ENCODE results near the gene LMO7. TPM values are rescaled to one million over a fixed set of nuclear protein-coding genes. Genes with fewer than 3 reads are reported as not detected.

LMO7 gene
- total RNA-seq, result 10 to 100 TPM; 22.0 to 23.4 TPM

DNA sequence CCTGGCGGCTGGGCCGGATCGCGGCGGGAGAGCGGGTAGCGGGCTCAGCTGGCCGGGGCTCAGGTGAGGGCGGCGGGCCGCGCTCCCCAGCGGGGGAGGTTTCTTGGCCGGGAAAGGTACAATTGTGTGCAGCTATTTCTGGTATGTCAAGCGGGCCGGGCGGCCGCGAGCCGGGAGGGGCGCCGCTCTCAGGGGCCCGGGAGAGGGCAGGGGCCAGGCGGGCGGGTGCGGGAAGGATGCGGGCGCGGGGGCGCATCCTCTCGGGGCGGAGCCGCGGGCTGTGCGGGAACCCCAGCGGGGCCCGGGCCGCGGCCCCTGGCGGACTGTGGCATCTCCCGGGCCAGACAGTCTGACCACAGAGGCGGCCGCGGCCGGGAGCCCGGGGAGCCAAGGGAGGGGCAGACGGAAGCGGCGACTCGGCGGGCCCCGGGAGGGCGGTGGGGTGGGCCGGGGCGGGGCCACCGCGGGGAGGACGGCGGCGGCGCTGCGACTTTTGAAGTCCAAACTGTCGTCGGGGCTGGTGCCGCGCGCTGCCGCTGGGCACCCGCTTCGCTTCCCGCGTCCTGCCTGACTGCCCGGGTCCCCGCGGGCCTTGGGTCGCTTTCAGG lies at the start of gene LMO7:
Gene LMO7, plus strand, starts transcription at position 503 of the 608 bp plus-strand sequence. CDS start 328 bp downstream, outside the sequence.
- Mint-ChIP-seq H3K27ac (peak within 1 kb of the TSS; percentile 67), H3K4me3 (peak within 1 kb of the TSS; percentile 77), H3K9me3 (no peaks in the 10 kb centered on the region), H3K27me3 (peaks cover 30% of the 10 kb centered on the region), H3K36me3 (peaks cover 7% of the 10 kb centered on the region), H3K4me1 (peaks cover 7% of the 10 kb centered on the region)
- ATAC-seq (ENCODE audit: low read depth) (peak; percentile 61), DNase-seq (peak; percentile 72)
- POLR2A ChIA-PET, result no interaction called here

DNA sequence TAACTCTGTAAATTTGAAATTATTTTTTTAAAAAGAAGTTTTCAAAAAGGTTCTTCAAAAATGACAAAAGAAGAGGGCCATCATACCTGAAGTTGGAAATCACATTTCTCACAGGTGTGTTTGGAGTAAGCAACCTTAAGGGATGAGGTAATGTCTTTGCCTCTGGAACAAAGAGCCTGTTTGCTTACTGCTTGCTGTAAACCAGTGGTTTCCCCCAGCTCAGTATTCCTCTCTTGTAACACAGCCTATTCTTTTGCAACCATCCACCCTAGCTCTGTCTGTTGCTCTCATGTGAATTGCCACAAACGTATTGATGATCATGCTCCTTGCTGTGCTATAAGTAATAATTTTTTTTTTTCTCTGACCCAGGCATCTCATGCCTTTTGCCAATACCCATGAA lies 48.5 kb upstream of the LMO7 start:
- H3K36me3 Mint-ChIP-seq, result peaks cover 39% of the 10 kb centered on the region
- POLR2A ChIA-PET, result no interaction called here
- ATAC-seq (ENCODE audit: low read depth) (no peak), DNase-seq (no peak)
- H3K27ac Mint-ChIP-seq, result no peak overlapping the region
- H3K4me1 Mint-ChIP-seq, result no peaks in the 10 kb centered on the region
- no peak overlapping the region for H3K4me3 Mint-ChIP-seq
- H3K27me3 Mint-ChIP-seq, result no peaks in the 10 kb centered on the region
- peaks cover 11% of the 10 kb centered on the region for H3K9me3 Mint-ChIP-seq

DNA sequence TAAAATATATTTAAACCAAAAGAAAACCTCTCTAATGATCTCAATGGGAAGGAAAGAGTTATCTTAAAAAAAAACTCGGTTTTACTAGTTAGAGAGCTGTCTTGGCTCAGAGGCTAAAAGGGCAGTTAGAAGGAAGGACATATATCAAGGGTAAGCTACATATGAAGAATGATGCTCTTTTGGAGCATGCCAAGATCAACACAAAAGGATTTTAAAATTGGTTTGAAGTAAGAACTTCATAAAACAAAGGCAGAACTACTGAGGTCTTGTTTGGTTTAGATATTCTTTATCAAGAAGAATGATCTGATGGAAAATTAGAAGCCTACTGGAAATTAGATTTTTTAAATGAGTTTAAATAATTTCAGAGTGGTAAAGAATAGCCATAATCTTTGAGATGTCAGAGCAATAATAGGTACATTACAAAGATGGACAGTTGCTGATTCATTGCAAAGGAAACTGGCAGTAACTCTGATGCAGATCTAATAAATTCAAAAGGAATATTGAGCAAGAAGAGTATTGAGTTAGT lies 39.4 kb upstream of the LMO7 start:
- POLR2A ChIA-PET, result no interaction called here

DNA sequence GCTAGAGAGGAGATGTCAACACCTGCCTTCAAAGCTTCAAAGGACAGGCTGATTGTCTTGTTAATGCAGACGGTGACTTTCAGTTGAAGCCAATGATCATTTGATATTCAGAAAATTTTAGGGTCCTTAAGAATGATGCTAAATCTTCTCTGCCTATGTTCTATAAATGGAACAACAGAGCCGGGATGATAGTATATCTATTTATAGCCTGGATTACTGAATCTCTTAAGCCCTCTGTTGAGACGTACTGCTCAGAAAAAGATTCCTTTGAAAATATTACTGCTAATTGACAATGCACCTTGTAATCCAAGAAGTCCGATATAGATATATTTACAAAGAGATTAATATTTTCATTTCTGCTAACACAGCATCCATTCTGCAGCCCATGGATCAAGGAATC lies 35.8 kb upstream of the LMO7 start:
- Mint-ChIP-seq H3K27ac (no peak overlapping the region), H3K36me3 (peaks cover 19% of the 10 kb centered on the region), H3K9me3 (no peaks in the 10 kb centered on the region), H3K4me1 (no peaks in the 10 kb centered on the region), H3K27me3 (no peaks in the 10 kb centered on the region), H3K4me3 (no peak overlapping the region)
- ATAC-seq (ENCODE audit: low read depth) (no peak), DNase-seq (no peak)
- POLR2A ChIA-PET, result no interaction called here

More for the DNA sequence above, 39.4 kb upstream of the LMO7 start:
- Mint-ChIP-seq H3K27me3 (no peaks in the 10 kb centered on the region), H3K9me3 (no peaks in the 10 kb centered on the region), H3K4me3 (no peak overlapping the region), H3K27ac (no peak overlapping the region), H3K36me3 (peaks cover 25% of the 10 kb centered on the region), H3K4me1 (no peaks in the 10 kb centered on the region)
- ATAC-seq (ENCODE audit: low read depth), result no peak
- no peak for DNase-seq

DNA sequence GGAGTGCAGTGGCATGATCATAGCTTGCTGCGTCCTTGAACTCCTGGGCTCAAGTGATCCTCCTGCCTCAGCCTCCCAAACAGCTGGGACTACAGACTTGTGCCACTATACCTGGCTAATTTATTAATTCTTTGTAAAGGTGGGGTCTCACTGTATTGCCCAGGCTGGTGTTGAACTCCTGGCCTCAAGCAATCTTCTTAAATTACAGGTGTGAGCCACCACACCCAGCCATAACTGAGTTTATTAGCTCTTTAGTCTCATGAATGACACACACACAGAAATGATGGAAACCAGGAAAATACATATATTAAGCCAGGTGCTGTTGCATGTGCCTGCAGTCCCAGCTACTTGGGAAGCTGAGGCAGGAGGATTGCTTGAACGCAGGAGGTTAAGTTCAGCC lies 33.1 kb upstream of the LMO7 start:
- H3K4me3 Mint-ChIP-seq, result no peak overlapping the region

DNA sequence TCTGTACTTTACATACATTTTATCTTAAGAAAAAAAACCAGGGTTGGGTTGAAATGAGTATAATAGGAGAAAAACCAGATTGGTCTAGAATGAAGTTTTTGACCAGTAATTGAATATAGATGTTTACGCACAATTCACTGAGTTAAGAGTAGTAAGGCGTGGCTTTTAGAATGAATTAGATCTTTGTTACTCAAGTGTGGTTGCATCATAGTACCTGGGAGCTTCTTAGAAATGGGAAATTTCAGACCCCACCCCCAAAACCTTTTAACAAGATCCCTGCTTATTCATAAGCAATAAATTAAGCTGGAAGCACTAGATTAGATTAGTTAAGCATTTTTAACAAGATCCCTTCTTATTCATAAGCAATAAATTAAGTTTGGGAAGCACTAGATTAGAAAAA lies 28.7 kb upstream of the LMO7 start:
- ATAC-seq (ENCODE audit: low read depth), result no peak
- H3K9me3 Mint-ChIP-seq, result no peaks in the 10 kb centered on the region

More for the DNA sequence above, 33.1 kb upstream of the LMO7 start:
- ATAC-seq (ENCODE audit: low read depth), result no peak
- Mint-ChIP-seq H3K27ac (no peak overlapping the region), H3K36me3 (peaks cover 21% of the 10 kb centered on the region), H3K9me3 (no peaks in the 10 kb centered on the region), H3K27me3 (no peaks in the 10 kb centered on the region), H3K4me1 (no peaks in the 10 kb centered on the region)
- no peak for DNase-seq
- POLR2A ChIA-PET, result no interaction called here

DNA sequence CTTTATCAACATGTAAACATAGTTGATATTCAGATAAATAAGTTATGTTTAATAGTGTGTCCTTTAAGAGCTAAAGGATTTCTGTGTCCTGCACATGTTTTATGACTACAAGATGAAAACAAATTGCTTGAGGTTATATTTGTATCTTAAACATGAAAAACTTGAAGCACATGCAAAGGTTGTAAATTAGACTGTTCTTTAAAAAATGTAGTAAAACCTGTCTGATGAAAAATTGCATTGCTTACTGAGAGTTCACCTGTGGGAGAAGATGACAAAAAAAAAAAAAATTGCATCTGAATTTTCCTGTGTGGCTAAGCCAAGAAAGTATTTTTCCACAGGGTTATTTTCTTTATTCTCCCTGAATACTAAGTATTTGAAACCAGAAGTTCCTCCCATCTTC lies 25.7 kb upstream of the LMO7 start:
- Mint-ChIP-seq H3K27me3 (no peaks in the 10 kb centered on the region), H3K27ac (no peak overlapping the region), H3K4me3 (no peak overlapping the region), H3K4me1 (no peaks in the 10 kb centered on the region), H3K9me3 (peaks cover 1% of the 10 kb centered on the region), H3K36me3 (peaks cover 16% of the 10 kb centered on the region)
- DNase-seq (no peak), ATAC-seq (ENCODE audit: low read depth) (no peak)
- POLR2A ChIA-PET, result no interaction called here

More for the DNA sequence above, 28.7 kb upstream of the LMO7 start:
- POLR2A ChIA-PET, result no interaction called here
- Mint-ChIP-seq H3K27ac (no peak overlapping the region), H3K36me3 (peaks cover 13% of the 10 kb centered on the region), H3K4me3 (no peak overlapping the region), H3K4me1 (no peaks in the 10 kb centered on the region), H3K27me3 (no peaks in the 10 kb centered on the region)
- DNase-seq, result no peak

DNA sequence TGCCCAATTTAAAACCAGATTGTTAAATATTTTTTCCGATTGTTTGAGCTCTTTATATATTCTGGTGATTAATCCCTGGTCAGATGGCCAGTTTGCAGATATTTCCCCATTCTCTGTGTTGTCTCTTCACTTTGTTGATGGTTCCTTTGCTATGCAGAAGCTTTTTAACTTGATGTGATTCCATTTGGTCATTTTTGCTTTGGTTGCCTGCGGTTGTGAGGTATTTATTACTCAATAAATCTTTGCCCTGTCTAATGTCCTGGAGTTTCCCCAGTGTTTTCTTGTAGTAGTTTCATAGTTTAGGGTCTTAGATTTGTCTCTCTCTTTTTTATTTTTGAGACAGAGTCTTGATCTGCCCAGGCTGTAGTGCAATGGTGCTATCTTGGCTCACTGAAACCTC lies 23.8 kb upstream of the LMO7 start:
- no peak for ATAC-seq (ENCODE audit: low read depth)
- no peak overlapping the region for H3K27ac Mint-ChIP-seq
- H3K36me3 Mint-ChIP-seq, result peaks cover 13% of the 10 kb centered on the region
- no peaks in the 10 kb centered on the region for H3K27me3 Mint-ChIP-seq
- peaks cover 1% of the 10 kb centered on the region for H3K9me3 Mint-ChIP-seq
- POLR2A ChIA-PET, result no interaction called here
- peaks cover 2% of the 10 kb centered on the region for H3K4me1 Mint-ChIP-seq
- no peak overlapping the region for H3K4me3 Mint-ChIP-seq
- no peak for DNase-seq

DNA sequence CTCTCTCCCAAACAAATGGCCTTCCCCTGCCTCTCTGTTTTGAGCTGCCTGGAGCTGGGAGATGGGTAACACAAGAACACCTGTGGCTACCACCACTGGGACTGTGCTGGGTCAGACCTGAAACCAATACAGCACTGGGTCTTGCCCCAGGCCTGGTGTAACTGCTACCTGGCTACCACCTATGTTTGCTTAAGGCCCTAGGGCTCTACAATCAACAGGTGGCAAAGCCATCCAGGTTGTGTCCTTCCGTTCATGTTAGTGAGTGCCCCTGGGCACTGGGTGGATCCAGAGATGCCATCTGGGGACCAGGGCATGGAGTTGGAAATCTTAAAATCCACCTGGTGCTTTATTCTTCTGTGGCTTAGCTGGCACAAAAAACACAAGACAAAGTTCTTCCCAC lies 18.9 kb upstream of the LMO7 start:
- Mint-ChIP-seq H3K36me3 (peaks cover 15% of the 10 kb centered on the region), H3K27ac (no peak overlapping the region), H3K27me3 (no peaks in the 10 kb centered on the region), H3K4me3 (no peak overlapping the region), H3K4me1 (peaks cover 2% of the 10 kb centered on the region), H3K9me3 (peaks cover 1% of the 10 kb centered on the region)
- POLR2A ChIA-PET, result no interaction called here
- ATAC-seq (ENCODE audit: low read depth) (no peak), DNase-seq (no peak)

DNA sequence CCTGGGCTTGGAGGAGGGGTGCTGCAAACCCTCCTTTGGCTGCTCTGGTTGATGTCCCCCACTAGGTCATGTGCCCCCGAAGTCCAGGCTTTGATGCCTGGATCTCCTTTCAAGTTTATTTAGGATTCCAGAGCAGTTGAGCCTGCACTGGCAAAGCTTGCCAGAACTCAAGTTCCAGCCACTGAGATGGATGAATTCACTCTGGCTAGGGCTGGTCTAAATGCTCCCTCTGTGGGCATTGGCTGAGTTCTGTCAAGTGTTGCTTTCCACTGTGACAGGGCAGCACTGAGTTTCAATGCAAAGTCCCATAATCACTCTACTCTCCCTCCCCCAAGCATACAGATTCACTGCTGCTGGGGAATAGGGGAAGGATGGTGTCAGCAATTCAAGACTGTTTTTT lies 17.8 kb upstream of the LMO7 start:
- Mint-ChIP-seq H3K27ac (no peak overlapping the region), H3K36me3 (peaks cover 13% of the 10 kb centered on the region), H3K4me1 (peaks cover 2% of the 10 kb centered on the region), H3K4me3 (no peak overlapping the region), H3K27me3 (no peaks in the 10 kb centered on the region), H3K9me3 (no peaks in the 10 kb centered on the region)
- no peak for ATAC-seq (ENCODE audit: low read depth)
- DNase-seq, result no peak
- POLR2A ChIA-PET, result no interaction called here

DNA sequence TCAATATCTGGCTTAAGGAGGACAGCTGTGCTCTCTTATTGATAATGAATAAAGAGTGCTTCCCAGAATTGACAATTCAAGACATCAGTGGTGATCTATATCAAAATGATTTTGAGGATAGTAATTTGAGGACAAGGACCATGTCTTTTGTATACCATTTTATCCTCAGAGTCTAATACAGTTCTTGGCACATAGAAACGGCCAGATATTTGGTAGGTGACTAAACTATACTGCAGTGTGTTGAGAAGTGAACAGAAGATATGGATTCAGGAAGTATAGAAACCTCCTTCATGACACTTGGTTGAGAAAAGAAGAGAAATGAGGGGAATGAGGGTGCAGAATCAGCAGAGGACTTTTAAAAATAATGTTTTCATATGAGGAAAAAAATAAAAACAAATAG lies 16.1 kb upstream of the LMO7 start:
- H3K4me3 Mint-ChIP-seq, result no peak overlapping the region
- POLR2A ChIA-PET, result no interaction called here
- peaks cover 19% of the 10 kb centered on the region for H3K36me3 Mint-ChIP-seq

DNA sequence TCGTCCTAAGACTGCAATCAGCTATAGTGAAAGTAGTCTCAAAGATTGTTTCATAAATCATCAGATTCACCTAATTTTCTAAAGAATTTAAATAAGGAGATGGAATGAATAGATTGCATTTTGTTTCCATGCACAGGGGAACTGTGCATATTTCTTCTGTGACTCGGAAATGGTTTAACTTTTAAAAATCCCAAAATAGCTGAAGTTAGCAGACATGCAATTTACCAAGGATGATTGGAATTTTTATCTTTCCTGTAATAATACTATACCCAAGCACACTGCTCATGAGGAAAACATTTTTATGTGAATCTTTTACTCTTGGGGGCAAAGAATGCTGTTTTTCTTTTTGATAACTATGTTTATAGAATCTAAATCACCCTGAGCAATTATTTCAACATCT lies 15.0 kb upstream of the LMO7 start:
- peaks cover 29% of the 10 kb centered on the region for H3K36me3 Mint-ChIP-seq
- no peak for ATAC-seq (ENCODE audit: low read depth)
- H3K27me3 Mint-ChIP-seq, result no peaks in the 10 kb centered on the region
- no peak for DNase-seq
- peaks cover 2% of the 10 kb centered on the region for H3K4me1 Mint-ChIP-seq
- POLR2A ChIA-PET, result no interaction called here
- H3K27ac Mint-ChIP-seq, result no peak overlapping the region
- H3K4me3 Mint-ChIP-seq, result no peak overlapping the region
- H3K9me3 Mint-ChIP-seq, result peaks cover 3% of the 10 kb centered on the region

More for the DNA sequence above, 16.1 kb upstream of the LMO7 start:
- ATAC-seq (ENCODE audit: low read depth) (no peak), DNase-seq (no peak)
- H3K4me1 Mint-ChIP-seq, result peaks cover 2% of the 10 kb centered on the region
- H3K27ac Mint-ChIP-seq, result no peak overlapping the region
- H3K9me3 Mint-ChIP-seq, result peaks cover 1% of the 10 kb centered on the region
- H3K27me3 Mint-ChIP-seq, result no peaks in the 10 kb centered on the region

DNA sequence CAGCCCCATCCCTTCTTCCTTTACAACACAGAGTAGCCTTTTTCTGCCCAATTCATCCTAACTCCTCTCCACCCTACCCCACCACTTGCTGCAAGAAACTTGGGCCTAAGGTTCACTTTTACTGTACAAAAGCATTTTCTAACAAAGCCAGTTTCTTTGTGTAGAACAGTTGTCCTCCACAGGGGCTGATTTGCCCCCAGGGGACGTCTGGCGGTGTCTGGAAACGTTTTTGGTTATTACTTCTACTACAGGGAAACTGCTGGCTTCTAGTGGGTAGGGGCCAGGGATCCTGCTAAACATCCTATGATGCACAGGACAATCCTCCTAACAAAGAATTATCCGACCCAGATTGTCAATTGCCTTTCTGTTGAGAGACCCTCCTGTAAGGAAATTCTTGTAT lies 7.3 kb upstream of the LMO7 start:
- POLR2A ChIA-PET, result no interaction called here
- DNase-seq (no peak), ATAC-seq (ENCODE audit: low read depth) (no peak)
- Mint-ChIP-seq H3K27ac (no peak overlapping the region), H3K27me3 (no peaks in the 10 kb centered on the region), H3K36me3 (peaks cover 22% of the 10 kb centered on the region), H3K4me1 (no peaks in the 10 kb centered on the region), H3K4me3 (no peak overlapping the region), H3K9me3 (peaks cover 3% of the 10 kb centered on the region)

DNA sequence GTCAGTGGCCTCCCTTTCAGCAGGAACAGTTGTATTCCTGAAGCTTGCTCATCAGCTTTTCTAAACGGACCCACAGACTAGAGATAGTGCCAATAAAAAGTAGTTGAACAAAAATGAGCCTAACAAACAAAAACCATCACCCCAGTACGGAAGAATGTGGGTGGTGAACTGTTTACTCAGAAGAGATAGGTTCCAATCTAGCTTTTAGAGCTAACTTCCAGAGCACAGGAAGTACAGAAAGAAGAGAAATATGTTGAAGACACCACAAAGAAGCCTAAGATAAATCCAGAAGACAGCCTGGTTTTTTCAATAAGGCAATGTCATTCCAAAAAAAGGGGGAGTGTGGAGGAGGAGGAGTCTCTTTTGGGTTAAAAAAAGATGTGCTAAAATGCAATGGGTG lies 2.8 kb upstream of the LMO7 start:
- H3K27ac Mint-ChIP-seq, result no peak overlapping the region
- no peak for ATAC-seq (ENCODE audit: low read depth)
- H3K4me3 Mint-ChIP-seq, result no peak overlapping the region

More for the DNA sequence above, 2.8 kb upstream of the LMO7 start:
- peaks cover 19% of the 10 kb centered on the region for H3K27me3 Mint-ChIP-seq
- peaks cover 7% of the 10 kb centered on the region for H3K4me1 Mint-ChIP-seq
- DNase-seq, result no peak
- H3K36me3 Mint-ChIP-seq, result peaks cover 2% of the 10 kb centered on the region
- POLR2A ChIA-PET, result no interaction called here
- no peaks in the 10 kb centered on the region for H3K9me3 Mint-ChIP-seq
